Measurements from ENCODE around the gene AVEN. TPM values are rescaled to one million over a fixed set of nuclear protein-coding genes. Genes with fewer than 3 reads are reported as not detected.

Gene AVEN
- total and polyA plus RNA-seq, 9 of the 15 experiments (the other 6 are each of a cell fraction or from before 2014, with no cell fraction given) = 1.5 to 6.4 (median 4.7) TPM

GRCh38 chr15:34055868-34056595, 17.0 kb upstream of the AVEN start:
- Histone ChIP-seq H3K27ac (ENCODE audit: extremely low read depth, low read depth, low read length) (no peak overlapping the region), H3K9me1 (ENCODE audit: control insufficient read depth, insufficient read depth, low read length) (no peaks in the 10 kb centered on the region), H3K4me2 (ENCODE audit: insufficient read depth, low read length) (no peak overlapping the region), H3K9ac (ENCODE audit: insufficient read depth in 1 of 2, low read depth in 2 of 2, low read length in 2 of 2) (no peak overlapping the region), H3K27me3 (ENCODE audit: control insufficient read depth in 2 of 2, insufficient read depth in 2 of 2, low read length in 2 of 2) (peaks cover 2 to 4% of the 10 kb centered on the region in 2 experiments; a peak in 1 of 5 replicates), H2AFZ (ENCODE audit: low read depth, low read length) (no peak overlapping the region), H3K9me3 (replicated peaks; ENCODE audit: control insufficient read depth, insufficient read depth, low read depth, low read length) (0 out of 2 replicates have a peak, but pooled peaks cover 2% of the 10 kb centered on the region), H4K20me1 (replicated peaks; ENCODE audit: control insufficient read depth, insufficient read depth, low read length) (no peaks in the 10 kb centered on the region), H3K4me1 (replicated peaks in 1 of 2; ENCODE audit: control insufficient read depth in 2 of 2, insufficient read depth in 2 of 2, low read length in 2 of 2) (no peaks in the 10 kb centered on the region), H3K4me3 (no peak overlapping the region), H3K79me2 (ENCODE audit: control insufficient read depth, insufficient read depth, low read length) (no peaks in the 10 kb centered on the region), H3K36me3 (ENCODE audit: control insufficient read depth, insufficient read depth, low read length) (no peaks in the 10 kb centered on the region)
- TF ChIP-seq ZNF518B (CRISPR knock-in tag; IDR thresholded peaks at IDR 0.05) = no peak
- TF ChIP-seq ZBTB9 (CRISPR knock-in tag; IDR thresholded peaks at IDR 0.05) = no peak
- TF ChIP-seq U2AF2 (optimal IDR thresholded peaks at IDR 0.05; ENCODE audit: low read depth, low read length) = no peak
- TF ChIP-seq TCF3 (CRISPR knock-in tag; IDR thresholded peaks at IDR 0.05) = no peak
- BruUV-seq (replicated peaks) = no TSS peak
- ATAC-seq (no peak), DNase-seq (ENCODE audit: extremely low read depth in 1 of 4, low spot score in 3 of 4) (no peak), FAIRE-seq (no peak)
- 8% methylated on average over 3 of the region's 3 CpGs for WGBS (ENCODE audit: insufficient coverage, low coverage, missing lambda C conversion rate)
- CTCF ChIA-PET (ENCODE audit: low intra/inter-chr PET ratio) = no interaction called here
- in situ Hi-C loops (cut with MboI) = no loop called here
- intact Hi-C loops (cut with micrococcal nuclease) = no loop called here
- POLR2A ChIA-PET = interaction anchor here (0.6 to 1.8 kb wide), 3 partner anchors 8 to 154 kb away, joined by 3 to 4 read pairs (median 4); partner anchors contain the start of gene KATNBL1
